NB4 (cell line): ENCODE measurements around the gene KCNG2.

Experiments
- DNase-seq: peaks from one replicate; pipeline ENCODE4 v3.0.0; 2010; ENCODE audit warnings: low read depth
- H3K4me3 ChIP-seq: one replicate; pipeline ENCODE4 v1.5.1; 2011; ENCODE audit warnings: mild to moderate bottlenecking, low read depth, low read length, moderate library complexity
- CTCF ChIP-seq: IDR thresholded peaks from one replicate; pipeline ENCODE4 v1.5.1; 2012; ENCODE audit warnings: low read depth, low read length
- MAX ChIP-seq: IDR thresholded peaks from 2 replicates; pipeline ENCODE4 v1.6.1; 2011; ENCODE audit warnings: low read depth, low read length
- MYC ChIP-seq: IDR thresholded peaks from 2 replicates; pipeline ENCODE4 v1.6.1; 2011; ENCODE audit warnings: low read depth, low read length
- POLR2A ChIP-seq: IDR thresholded peaks from 2 replicates; pipeline ENCODE4 v1.6.1; 2011; ENCODE audit warnings: mild to moderate bottlenecking; ENCODE audit not compliant: insufficient read length; ENCODE audit errors: extremely low read depth

KCNG2 gene

GRCh38 chr18:79941473-79942119 is 143.9 kb downstream of the KCNG2 start:
- no peak overlapping the region for H3K4me3 ChIP-seq
- DNase-seq, result no peak
- TF ChIP-seq POLR2A (no peak), MAX (no peak), MYC (no peak), CTCF (no peak)

GRCh38 chr18:79942211-79942610 is 144.5 kb downstream of the KCNG2 start:
- H3K4me3 ChIP-seq, result no peak overlapping the region
- no peak for DNase-seq
- TF ChIP-seq CTCF, result no peak
- TF ChIP-seq MYC, result no peak
- TF ChIP-seq MAX, result no peak
- no peak for TF ChIP-seq POLR2A

GRCh38 chr18:79942786-79943607 is 145.3 kb downstream of the KCNG2 start:
- no peak for DNase-seq
- H3K4me3 ChIP-seq, result no peak overlapping the region
- TF ChIP-seq CTCF (no peak), MYC (no peak), POLR2A (no peak), MAX (no peak)

GRCh38 chr18:79943608-79944125 is 145.9 kb downstream of the KCNG2 start:
- H3K4me3 ChIP-seq, result no peak overlapping the region
- DNase-seq, result no peak
- TF ChIP-seq POLR2A (no peak), CTCF (no peak), MAX (no peak), MYC (no peak)

- DNase-seq, result peak; percentile 97
- H3K4me3 ChIP-seq, result no peak overlapping the region
- TF ChIP-seq CTCF (no peak), POLR2A (no peak)
Measured at GRCh38 chr18:79944126-79944731, 146.5 kb downstream of the KCNG2 start.
